Fibroblast of mammary gland (primary cell): ENCODE results near the gene ASCC3.

Source experiments
- DNase-seq: peaks from one replicate; pipeline ENCODE4 v3.0.0-alpha.2; 2010; ENCODE audit warnings: low read depth
- H3K4me3 ChIP-seq: 2 replicates; pipeline ENCODE4 v1.5.1; 2011; ENCODE audit warnings: low read depth, mild to moderate bottlenecking, low read length, moderate library complexity; ENCODE audit not compliant: control insufficient read depth
- CTCF ChIP-seq: conservative IDR thresholded peaks from 2 replicates; pipeline ENCODE4 v1.5.1; 2011; ENCODE audit warnings: low read depth, low read length, inconsistent platforms; ENCODE audit not compliant: control insufficient read depth, insufficient read depth

Gene ASCC3

GRCh38 chr6:100565439-100566104 lies 315.6 kb downstream of the ASCC3 start:
- no peak for TF ChIP-seq CTCF
- no peak for DNase-seq
- no peak overlapping the region for H3K4me3 ChIP-seq

DNA sequence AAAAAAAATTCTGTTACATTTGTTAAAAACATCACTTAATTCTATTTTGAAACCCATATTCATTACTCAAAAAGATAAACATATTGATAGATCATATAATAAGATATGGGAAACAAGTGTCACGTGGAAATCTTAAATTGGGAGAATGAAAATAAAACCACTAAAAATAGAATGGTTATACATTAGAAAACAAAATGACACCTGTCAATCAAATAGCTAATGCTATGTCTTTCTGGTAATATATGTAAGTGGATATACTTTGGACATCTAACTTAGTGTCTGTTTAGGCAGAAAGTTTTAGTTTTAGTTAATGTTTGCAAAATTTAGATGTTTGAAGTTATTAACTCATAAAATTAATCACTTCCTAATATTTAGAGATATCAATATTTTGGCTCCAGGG lies 321.3 kb downstream of the ASCC3 start:
- TF ChIP-seq CTCF: no peak
- DNase-seq: no peak
- H3K4me3 ChIP-seq: no peak overlapping the region

DNA sequence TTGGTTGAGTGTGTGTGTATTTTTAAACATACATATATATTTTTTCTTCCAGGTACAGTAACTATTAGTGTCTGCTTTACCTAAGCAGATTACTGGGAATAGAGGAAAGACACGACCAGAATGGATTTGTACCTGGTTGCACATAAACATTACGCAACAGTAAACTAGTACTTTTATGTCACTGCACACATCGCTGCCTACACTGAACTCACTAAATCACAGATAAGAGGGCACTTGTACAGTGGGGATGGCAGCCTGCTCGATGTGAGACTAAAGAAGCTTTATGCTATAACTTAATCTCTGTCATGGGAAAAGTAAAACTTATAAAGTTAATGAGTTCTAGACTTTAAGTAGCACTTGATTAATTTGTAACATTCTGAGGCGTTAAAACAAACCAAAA lies 326.9 kb downstream of the ASCC3 start:
- H3K4me3 ChIP-seq: no peak overlapping the region
- no peak for TF ChIP-seq CTCF
- DNase-seq: no peak

GRCh38 chr6:100553243-100553642 lies 327.9 kb downstream of the ASCC3 start:
- TF ChIP-seq CTCF: no peak
- DNase-seq: no peak
- no peak overlapping the region for H3K4me3 ChIP-seq

GRCh38 chr6:100549406-100550167 lies 331.5 kb downstream of the ASCC3 start:
- no peak overlapping the region for H3K4me3 ChIP-seq
- no peak for TF ChIP-seq CTCF
- peak; percentile 31 for DNase-seq

DNA sequence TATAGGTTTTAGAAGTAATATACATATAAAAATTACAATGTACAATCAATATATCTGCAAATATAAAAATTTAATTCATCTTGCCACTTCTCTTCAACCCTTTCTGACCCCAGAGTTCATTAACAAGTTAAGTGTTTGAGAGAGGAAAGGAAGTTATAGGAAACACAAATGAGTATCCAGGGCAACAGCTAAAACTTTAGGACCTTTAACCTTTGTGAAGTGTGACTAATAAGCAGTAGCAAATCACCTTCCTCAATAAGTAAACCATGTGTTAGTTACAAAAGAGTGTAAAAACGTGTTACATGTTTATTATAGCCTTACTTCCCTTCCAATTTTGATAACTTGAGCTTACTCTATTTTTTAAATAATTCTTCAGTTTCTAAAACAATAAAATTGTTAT lies 343.0 kb downstream of the ASCC3 start:
- no peak overlapping the region for H3K4me3 ChIP-seq
- TF ChIP-seq CTCF: no peak
- peak; percentile 23 for DNase-seq

DNA sequence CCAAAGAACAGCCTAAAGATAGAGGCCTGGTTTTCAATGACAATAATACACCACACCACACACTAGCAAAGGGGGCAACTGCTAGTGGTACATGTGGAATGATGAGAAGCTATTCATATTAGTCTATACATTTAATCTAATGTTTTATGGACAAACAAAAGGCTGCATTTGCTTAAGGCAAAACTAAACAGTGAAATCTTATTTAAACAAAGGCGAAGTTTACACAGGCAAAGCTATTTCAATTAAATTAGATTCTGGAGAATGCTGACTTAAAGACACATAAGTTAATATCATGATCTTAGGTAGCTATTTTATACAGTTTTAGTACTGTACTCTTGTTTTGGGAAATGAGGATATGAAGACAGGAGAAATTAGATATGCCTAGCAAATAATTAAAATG lies 362.5 kb downstream of the ASCC3 start:
- no peak overlapping the region for H3K4me3 ChIP-seq
- TF ChIP-seq CTCF: no peak
- no peak for DNase-seq
